ENCODE data around the gene AUTS2.
A peak's percentile ranks its signal among the peaks of the same experiment; 100 is the strongest.

AUTS2 gene

GRCh38 chr7:70761711-70762328 is 1163.5 kb downstream of the AUTS2 start:
- DNase-seq: no peak

- peak; percentile 45 for DNase-seq
These were observed 1164.4 kb downstream of the AUTS2 start for GRCh38 chr7:70762696-70763095.

GRCh38 chr7:70763961-70764691 is 1165.9 kb downstream of the AUTS2 start:
- DNase-seq: no peak

GRCh38 chr7:70764701-70765208 is 1166.5 kb downstream of the AUTS2 start:
- no peak for DNase-seq

GRCh38 chr7:70765651-70766050 is 1167.4 kb downstream of the AUTS2 start:
- no peak for DNase-seq

GRCh38 chr7:70766109-70766508 is 1167.8 kb downstream of the AUTS2 start:
- DNase-seq: no peak

- DNase-seq: no peak
These were observed 1168.4 kb downstream of the AUTS2 start for GRCh38 chr7:70766694-70767093.

- DNase-seq: no peak
These were observed 1171.9 kb downstream of the AUTS2 start for GRCh38 chr7:70770154-70770553.

- DNase-seq: no peak
These were observed 1173.2 kb downstream of the AUTS2 start for GRCh38 chr7:70771451-70771850.

GRCh38 chr7:70772891-70773290 is 1174.6 kb downstream of the AUTS2 start:
- no peak for DNase-seq

- no peak for DNase-seq
These were observed 1175.1 kb downstream of the AUTS2 start for GRCh38 chr7:70773406-70773805.

- DNase-seq: no peak
These were observed 1176.8 kb downstream of the AUTS2 start for GRCh38 chr7:70774950-70775527.

- peak; percentile 7 for DNase-seq
These were observed 1177.4 kb downstream of the AUTS2 start for GRCh38 chr7:70775570-70776156.

GRCh38 chr7:70776627-70777101 is 1178.4 kb downstream of the AUTS2 start:
- no peak for DNase-seq

- DNase-seq: no peak
These were observed 1179.0 kb downstream of the AUTS2 start for GRCh38 chr7:70777251-70777650.

- no peak for DNase-seq
These were observed 1180.3 kb downstream of the AUTS2 start for GRCh38 chr7:70778585-70778984.

GRCh38 chr7:70779321-70779720 is 1181.0 kb downstream of the AUTS2 start:
- DNase-seq: no peak

GRCh38 chr7:70781922-70782311 is 1183.6 kb downstream of the AUTS2 start:
- no peak for DNase-seq

- DNase-seq: no peak
These were observed 1184.5 kb downstream of the AUTS2 start for GRCh38 chr7:70782796-70783195.

GRCh38 chr7:70785427-70785826 is 1187.2 kb downstream of the AUTS2 start:
- DNase-seq: no peak

- DNase-seq: no peak
These were observed 1187.8 kb downstream of the AUTS2 start for GRCh38 chr7:70786076-70786475.

- DNase-seq: no peak
These were observed 1189.0 kb downstream of the AUTS2 start for GRCh38 chr7:70787286-70787685.

GRCh38 chr7:70787771-70788170 is 1189.5 kb downstream of the AUTS2 start:
- DNase-seq: no peak

GRCh38 chr7:70788276-70788675 is 1190.0 kb downstream of the AUTS2 start:
- DNase-seq: no peak

All from hematopoietic multipotent progenitor cell treated with erythropoietin and hydrocortisone succinate and interleukin-3 and kit ligand, for 6 days (in vitro differentiated cells).